Neuronal stem cell (in vitro differentiated cells): Measurements from ENCODE around the gene RANBP6. TPM values are rescaled to one million over a fixed set of nuclear protein-coding genes. Genes with fewer than 3 reads are reported as not detected.
"Not testable (repeated sequence)": the region's sequence is repeated elsewhere in the genome, so short reads cannot be mapped to it uniquely, and the experiment has no call there.

ENCODE experiments used
- DNase-seq: peaks from one replicate; pipeline ENCODE4 v3.0.0-alpha.2; 2013; ENCODE audit warnings: low spot score
- H2AFZ ChIP-seq: one replicate; pipeline ENCODE4 v1.6.1; 2013; ENCODE audit warnings: mild to moderate bottlenecking, low read length, inconsistent platforms
- H2AK5ac ChIP-seq: 2 replicates; pipeline ENCODE4 v1.6.1; 2013; ENCODE audit warnings: low read depth, mild to moderate bottlenecking, inconsistent platforms, low read length, moderate library complexity, mixed read lengths
- H2BK120ac ChIP-seq: 2 replicates; pipeline ENCODE4 v1.6.1; 2013; ENCODE audit warnings: low read depth, mild to moderate bottlenecking, inconsistent platforms, low read length, moderate library complexity, mixed read lengths
- H2BK12ac ChIP-seq: one replicate; pipeline ENCODE4 v1.6.1; 2013; ENCODE audit warnings: low read length, inconsistent platforms
- H2BK15ac ChIP-seq: 2 replicates; pipeline ENCODE4 v1.6.1; 2013; ENCODE audit warnings: mild to moderate bottlenecking, low read length, inconsistent platforms, mixed read lengths
- H2BK5ac ChIP-seq: one replicate; pipeline ENCODE4 v1.6.1; 2013; ENCODE audit warnings: inconsistent platforms, mild to moderate bottlenecking, low read length, moderate library complexity
- H3K14ac ChIP-seq: one replicate; pipeline ENCODE4 v1.6.1; 2013; ENCODE audit warnings: low read length, inconsistent platforms
- H3K18ac ChIP-seq: 2 replicates; pipeline ENCODE4 v1.6.1; 2013; ENCODE audit warnings: low read length, inconsistent platforms
- H3K23ac ChIP-seq: 2 replicates; pipeline ENCODE4 v1.6.1; 2013; ENCODE audit warnings: low read depth, mild to moderate bottlenecking, mixed read lengths, low read length, inconsistent platforms; ENCODE audit not compliant: poor library complexity
- H3K27ac ChIP-seq: replicated peaks from 3 replicates; pipeline ENCODE4 v1.5.1; 2013; ENCODE audit warnings: low read length, inconsistent platforms
- H3K27me3 ChIP-seq, 3 experiments: 2 replicates each; pipeline ENCODE4 v1.6.1; 2013; ENCODE audit warnings: low read length in 3 of 3, mild to moderate bottlenecking in 2 of 3, inconsistent platforms in 1 of 3, low read depth in 1 of 3, mixed read lengths in 1 of 3, moderate library complexity in 1 of 3; ENCODE audit not compliant: control insufficient read depth in 3 of 3, insufficient read depth in 3 of 3
- H3K36me3 ChIP-seq, 2 donors: replicated peaks in 1 of 2; 2 replicates each; pipeline ENCODE4 v1.6.1; 2013; ENCODE audit warnings: low read length in 2 of 2; ENCODE audit not compliant: control insufficient read depth in 2 of 2, insufficient read depth in 2 of 2
- H3K4ac ChIP-seq: 2 replicates; pipeline ENCODE4 v1.6.1; 2013; ENCODE audit warnings: inconsistent platforms, mild to moderate bottlenecking, low read length, moderate library complexity
- H3K4me1 ChIP-seq, 2 donors: 1 replicate in 1 of 2; 2 replicates in 1 of 2; pipeline ENCODE4 v1.6.1; 2013; ENCODE audit warnings: low read length in 2 of 2, low read depth in 1 of 2; ENCODE audit not compliant: control insufficient read depth in 2 of 2, insufficient read depth in 1 of 2
- H3K4me2 ChIP-seq: one replicate; pipeline ENCODE4 v1.6.1; 2013; ENCODE audit warnings: mild to moderate bottlenecking, low read length, inconsistent platforms; ENCODE audit not compliant: insufficient read depth, poor library complexity, severe bottlenecking
- H3K4me3 ChIP-seq, 2 donors: 2 replicates each; pipeline ENCODE4 v1.5.1; 2013; ENCODE audit warnings: low read length in 2 of 2, mild to moderate bottlenecking in 2 of 2, inconsistent platforms in 1 of 2, moderate library complexity in 1 of 2
- H3K79me1 ChIP-seq: one replicate; pipeline ENCODE4 v1.6.1; 2013; ENCODE audit warnings: low read depth, mild to moderate bottlenecking, inconsistent platforms, low read length, moderate library complexity
- H3K9ac ChIP-seq: one replicate; pipeline ENCODE4 v1.6.1; 2013; ENCODE audit warnings: mild to moderate bottlenecking, low read depth, low read length, inconsistent platforms; ENCODE audit not compliant: poor library complexity
- H3K9me3 ChIP-seq, 2 donors: replicated peaks in 1 of 2; 2 replicates each; pipeline versions ENCODE3 to v1.6.1; 2013; ENCODE audit warnings: low read length in 2 of 2, mild to moderate bottlenecking in 2 of 2, inconsistent platforms in 1 of 2, low read depth in 1 of 2, mixed read lengths in 1 of 2, moderate library complexity in 1 of 2; ENCODE audit not compliant: control insufficient read depth in 2 of 2, insufficient read depth in 1 of 2
- H4K8ac ChIP-seq: one replicate; pipeline ENCODE4 v1.6.1; 2013; ENCODE audit warnings: low read depth, mild to moderate bottlenecking, inconsistent platforms, low read length, moderate library complexity
- H4K91ac ChIP-seq: one replicate; pipeline ENCODE4 v1.6.1; 2013; ENCODE audit warnings: low read length, low read depth, mild to moderate bottlenecking, inconsistent platforms; ENCODE audit not compliant: poor library complexity
- WGBS, 2 donors: extraction: QIAGEN DNeasy Blood & Tissue Kit; methylation state at CpG; one replicate each; pipeline ENCODE4 v1.1.7; 2013; ENCODE audit warnings: missing lambda C conversion rate in 2 of 2, mixed read lengths in 1 of 2; ENCODE audit not compliant: insufficient read length in 2 of 2, insufficient replicate concordance in 1 of 2; ENCODE audit errors: extremely low coverage in 2 of 2; 5-methylcytosine and 5-hydroxymethylcytosine counted together
- polyA plus RNA-seq, 2 experiments: library from polyadenylated mRNA; stranded (reverse); fragments of 200-250 nt; gene quantifications; one replicate each; pipeline ENCODE4 v1.2.3, GENCODE V29; 2013

Gene RANBP6
- polyA plus RNA-seq (2013, experiment 1 of 2), result 13.0 TPM
- 13.9 TPM for polyA plus RNA-seq (2013, experiment 2 of 2)

GRCh38 chr9:6015278-6016157, at the start of gene RANBP6:
Gene RANBP6, minus strand, starts transcription at chr9:6015624. Its CDS starts 17 bp downstream, at chr9:6015607.
- no peak within 1 kb of the TSS for H3K27ac ChIP-seq
- H2BK5ac ChIP-seq, result no peak within 1 kb of the TSS
- H3K79me1 ChIP-seq, result peaks cover 2% of the 10 kb centered on the region
- H2BK120ac ChIP-seq, result no peak within 1 kb of the TSS
- H3K9me3 ChIP-seq, result no peaks in the 10 kb centered on the region
- no peak within 1 kb of the TSS for H3K4ac ChIP-seq
- no peak within 1 kb of the TSS for H3K18ac ChIP-seq
- H2BK15ac ChIP-seq, result no peak within 1 kb of the TSS
- peak within 1 kb of the TSS; percentile 49 for H3K23ac ChIP-seq
- peak within 1 kb of the TSS; percentile 50 for H3K9ac ChIP-seq
- no CpG with 5 or more reads among the region's 43 CpGs for WGBS, 2 donors
- H3K14ac ChIP-seq, result no peak within 1 kb of the TSS
- peak within 1 kb of the TSS; percentile 63 for H3K4me2 ChIP-seq
- no peak within 1 kb of the TSS for H2AK5ac ChIP-seq
- peak; percentile 75 for DNase-seq
- H3K4me3 ChIP-seq, result peak within 1 kb of the TSS; percentile 88 to 89
- H3K36me3 ChIP-seq, result peaks cover 7 to 40% of the 10 kb centered on the region in 2 donors
- H4K91ac ChIP-seq, result no peak within 1 kb of the TSS
- no peaks in the 10 kb centered on the region for H3K27me3 ChIP-seq
- H2AFZ ChIP-seq, result peak within 1 kb of the TSS; percentile 93
- no peak within 1 kb of the TSS for H2BK12ac ChIP-seq
- H3K4me1 ChIP-seq, result peaks cover 2 to 10% of the 10 kb centered on the region in 2 donors
- no peak within 1 kb of the TSS for H4K8ac ChIP-seq

- H3K36me3 ChIP-seq, H3K9ac ChIP-seq, H2BK120ac ChIP-seq, H3K9me3 ChIP-seq, H3K27me3 ChIP-seq, H3K79me1 ChIP-seq, H4K8ac ChIP-seq, H3K4me1 ChIP-seq, DNase-seq, H2BK12ac ChIP-seq, H3K4ac ChIP-seq, H3K18ac ChIP-seq, H2BK15ac ChIP-seq, H2AFZ ChIP-seq, H3K4me3 ChIP-seq, H3K23ac ChIP-seq, H3K14ac ChIP-seq, H2BK5ac ChIP-seq, H2AK5ac ChIP-seq, H3K27ac ChIP-seq, H4K91ac ChIP-seq, H3K4me2 ChIP-seq: not testable (repeated sequence)
- no CpG with 5 or more reads among the region's 7 CpGs for WGBS, 2 donors
Observed at GRCh38 chr9:6063146-6063545, 47.7 kb upstream of the RANBP6 start.

- Histone ChIP-seq H3K23ac (no peak overlapping the region), H2BK12ac (no peak overlapping the region), H4K91ac (no peak overlapping the region), H3K4me2 (no peak overlapping the region), H3K9ac (no peak overlapping the region), H4K8ac (no peak overlapping the region), H3K36me3 (no peaks in the 10 kb centered on the region), H3K14ac (no peak overlapping the region), H3K27ac (no peak overlapping the region), H3K4ac (no peak overlapping the region), H2AFZ (no peak overlapping the region), H3K4me1 (peaks cover 0 to 5% of the 10 kb centered on the region in 2 donors), H3K4me3 (no peak overlapping the region), H3K9me3 (no peaks in the 10 kb centered on the region), H2AK5ac (no peak overlapping the region), H3K27me3 (no peaks in the 10 kb centered on the region), H3K18ac (no peak overlapping the region), H2BK5ac (no peak overlapping the region), H3K79me1 (no peaks in the 10 kb centered on the region), H2BK15ac (no peak overlapping the region), H2BK120ac (no peak overlapping the region)
- WGBS, 2 donors, result no CpG with 5 or more reads among the region's 3 CpGs
- DNase-seq, result no peak
Observed at GRCh38 chr9:6055666-6056065, 40.2 kb upstream of the RANBP6 start.

GRCh38 chr9:6055216-6055615, 39.8 kb upstream of the RANBP6 start:
- Histone ChIP-seq H2BK12ac (no peak overlapping the region), H3K4ac (no peak overlapping the region), H2BK120ac (no peak overlapping the region), H2AFZ (no peak overlapping the region), H3K79me1 (no peaks in the 10 kb centered on the region), H3K9me3 (no peaks in the 10 kb centered on the region), H4K8ac (no peak overlapping the region), H2BK15ac (no peak overlapping the region), H4K91ac (no peak overlapping the region), H3K14ac (no peak overlapping the region), H3K18ac (no peak overlapping the region), H3K23ac (no peak overlapping the region), H3K4me2 (no peak overlapping the region), H3K27ac (no peak overlapping the region), H3K9ac (no peak overlapping the region), H3K36me3 (no peaks in the 10 kb centered on the region), H2AK5ac (no peak overlapping the region), H3K4me1 (peaks cover 0 to 5% of the 10 kb centered on the region in 2 donors), H3K4me3 (no peak overlapping the region), H3K27me3 (no peaks in the 10 kb centered on the region), H2BK5ac (no peak overlapping the region)
- no CpG with 5 or more reads among the region's 2 CpGs for WGBS, 2 donors
- DNase-seq, result peak; percentile 64
